ENCODE data around the gene PRDM2.
"Not testable (repeated sequence)": the region's sequence is repeated elsewhere in the genome, so short reads cannot be mapped to it uniquely, and the experiment has no call there.

Gene PRDM2

DNA sequence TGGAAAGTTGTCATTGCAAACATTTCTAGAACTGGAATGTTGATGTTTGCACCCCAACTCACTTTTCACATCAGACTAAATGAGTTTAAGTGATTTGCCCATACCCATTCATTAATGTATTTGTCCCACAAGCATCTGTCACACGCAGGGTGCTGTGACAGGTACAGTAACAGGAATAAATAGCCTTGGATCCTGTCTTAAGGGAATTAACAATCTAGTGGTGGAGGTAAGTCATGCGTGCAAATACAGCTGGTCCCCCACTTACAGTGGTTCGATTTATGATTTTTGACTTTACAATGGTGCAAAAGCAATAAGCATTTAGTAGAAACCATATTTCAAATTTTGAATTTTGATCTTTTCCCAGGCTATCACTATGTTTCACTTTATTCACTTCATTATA is 17.5 kb upstream of the PRDM2 start:
- DNase-seq (ENCODE audit: low spot score) = no peak
- H3K4me1 Mint-ChIP-seq (ENCODE audit: low read depth) = no peaks in the 10 kb centered on the region
- H3K4me3 Mint-ChIP-seq = no peak overlapping the region
- no peaks in the 10 kb centered on the region for H3K9me3 Mint-ChIP-seq
- no peaks in the 10 kb centered on the region for H3K36me3 Mint-ChIP-seq (ENCODE audit: low read depth)
- H3K27ac Mint-ChIP-seq = no peak overlapping the region
- peaks cover 18% of the 10 kb centered on the region for H3K27me3 Mint-ChIP-seq (ENCODE audit: low read depth)

DNA sequence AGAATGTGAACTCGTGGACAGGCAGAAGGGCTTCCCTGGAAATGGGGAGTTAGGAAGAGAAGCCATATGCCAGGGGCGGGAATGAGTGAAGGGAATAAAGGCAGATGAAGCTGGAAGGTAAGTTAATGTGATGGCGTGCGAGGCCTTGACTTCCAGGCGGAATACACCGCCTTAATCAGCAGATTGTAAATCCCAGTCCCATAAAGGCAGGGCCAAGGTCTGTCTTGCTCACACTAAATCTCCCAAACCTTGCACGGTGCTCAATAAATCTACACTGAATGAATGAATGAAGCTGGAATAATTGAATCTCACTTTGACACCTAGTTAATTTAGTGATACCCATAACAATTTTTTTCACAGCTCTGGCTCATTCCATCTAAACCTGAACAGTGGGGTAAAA is 16.8 kb upstream of the PRDM2 start:
- Mint-ChIP-seq H3K27me3 (ENCODE audit: low read depth) (peaks cover 19% of the 10 kb centered on the region), H3K4me1 (ENCODE audit: low read depth) (no peaks in the 10 kb centered on the region), H3K9me3 (no peaks in the 10 kb centered on the region), H3K4me3 (no peak overlapping the region), H3K36me3 (ENCODE audit: low read depth) (no peaks in the 10 kb centered on the region), H3K27ac (no peak overlapping the region)
- DNase-seq (ENCODE audit: low spot score) = no peak

GRCh38 chr1:13687151-13687715 is 12.8 kb upstream of the PRDM2 start:
- H3K4me1 Mint-ChIP-seq (ENCODE audit: low read depth) = no peaks in the 10 kb centered on the region
- H3K36me3 Mint-ChIP-seq (ENCODE audit: low read depth) = no peaks in the 10 kb centered on the region
- no peak overlapping the region for H3K27ac Mint-ChIP-seq
- no peak overlapping the region for H3K4me3 Mint-ChIP-seq
- peaks cover 11% of the 10 kb centered on the region for H3K27me3 Mint-ChIP-seq (ENCODE audit: low read depth)
- no peak for DNase-seq (ENCODE audit: low spot score)
- no peaks in the 10 kb centered on the region for H3K9me3 Mint-ChIP-seq

- H3K4me3 Mint-ChIP-seq; H3K27ac Mint-ChIP-seq; H3K4me1 Mint-ChIP-seq (ENCODE audit: low read depth); H3K36me3 Mint-ChIP-seq (ENCODE audit: low read depth); DNase-seq (ENCODE audit: low spot score); H3K9me3 Mint-ChIP-seq; H3K27me3 Mint-ChIP-seq (ENCODE audit: low read depth): not testable (repeated sequence)
Observed at GRCh38 chr1:13693094-13693493, 6.9 kb upstream of the PRDM2 start.

DNA sequence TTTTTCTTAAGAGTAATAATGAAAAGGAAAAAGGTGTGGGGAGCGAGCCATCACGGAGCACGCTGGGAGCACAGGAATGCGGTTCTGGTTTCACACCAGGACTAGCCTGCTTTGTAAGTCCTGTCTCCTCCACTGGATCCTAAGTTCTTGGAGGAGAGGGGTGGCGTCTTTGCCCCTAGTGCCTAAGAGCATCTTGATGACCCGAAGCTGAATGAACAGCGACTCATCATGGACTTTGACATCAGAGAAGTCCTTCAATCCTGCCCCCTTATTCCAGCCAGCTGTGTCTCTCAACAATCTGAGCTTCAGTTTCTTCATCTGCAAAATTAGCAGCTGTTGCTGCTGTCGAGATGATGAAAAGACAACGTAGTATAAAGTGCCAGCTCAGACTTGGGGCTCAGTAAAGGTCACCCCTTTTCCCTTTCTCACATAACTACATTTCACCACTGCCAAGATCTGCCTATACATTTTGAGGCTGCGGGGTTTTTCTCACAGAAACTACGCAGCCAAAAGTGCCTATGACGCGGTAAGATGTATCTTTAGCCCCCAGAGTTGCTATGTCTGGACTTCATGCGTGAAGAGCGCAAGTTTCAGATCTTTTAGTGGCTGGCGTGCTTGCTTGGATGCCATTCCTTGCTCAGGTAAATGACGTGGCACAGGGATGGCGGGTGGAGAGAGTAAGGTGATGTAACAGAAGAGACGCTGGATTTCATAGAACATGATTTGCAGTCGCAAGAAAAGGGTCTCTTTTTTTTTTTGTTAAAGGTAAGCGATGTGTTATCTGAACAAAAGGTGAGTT is 4.9 kb upstream of the PRDM2 start:
- DNase-seq (ENCODE audit: low spot score) = no peak
- H3K27me3 Mint-ChIP-seq (ENCODE audit: low read depth) = peaks cover 7% of the 10 kb centered on the region
- H3K36me3 Mint-ChIP-seq (ENCODE audit: low read depth) = peaks cover 4% of the 10 kb centered on the region
- peaks cover 13% of the 10 kb centered on the region for H3K9me3 Mint-ChIP-seq
- H3K27ac Mint-ChIP-seq = no peak overlapping the region
- H3K4me3 Mint-ChIP-seq = no peak overlapping the region
- peaks cover 6% of the 10 kb centered on the region for H3K4me1 Mint-ChIP-seq (ENCODE audit: low read depth)

DNA sequence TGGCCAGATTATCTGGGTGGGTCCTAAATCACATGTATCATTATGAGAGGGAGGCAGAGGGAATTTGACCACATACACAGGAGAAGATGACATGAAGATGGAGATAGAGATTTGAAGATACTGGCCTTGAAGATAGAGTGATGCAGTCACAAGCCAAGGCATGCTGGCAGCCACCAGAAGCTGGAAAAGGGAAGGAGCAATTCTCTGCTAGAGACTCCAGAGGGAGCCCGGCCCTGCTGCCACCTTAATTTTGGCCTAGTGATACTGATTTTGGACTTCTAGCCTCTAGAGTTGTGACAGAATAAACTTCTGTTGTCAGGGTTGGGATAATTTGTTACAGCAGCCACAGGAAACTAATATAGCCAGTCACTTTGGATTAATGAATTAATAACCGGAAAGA is 2.2 kb upstream of the PRDM2 start:
- peaks cover 7% of the 10 kb centered on the region for H3K27me3 Mint-ChIP-seq (ENCODE audit: low read depth)
- peaks cover 13% of the 10 kb centered on the region for H3K9me3 Mint-ChIP-seq
- no peak for DNase-seq (ENCODE audit: low spot score)
- H3K36me3 Mint-ChIP-seq (ENCODE audit: low read depth) = peaks cover 8% of the 10 kb centered on the region
- peak overlapping the region; percentile 4 for H3K4me3 Mint-ChIP-seq
- H3K27ac Mint-ChIP-seq = no peak overlapping the region
- H3K4me1 Mint-ChIP-seq (ENCODE audit: low read depth) = peaks cover 23% of the 10 kb centered on the region

DNA sequence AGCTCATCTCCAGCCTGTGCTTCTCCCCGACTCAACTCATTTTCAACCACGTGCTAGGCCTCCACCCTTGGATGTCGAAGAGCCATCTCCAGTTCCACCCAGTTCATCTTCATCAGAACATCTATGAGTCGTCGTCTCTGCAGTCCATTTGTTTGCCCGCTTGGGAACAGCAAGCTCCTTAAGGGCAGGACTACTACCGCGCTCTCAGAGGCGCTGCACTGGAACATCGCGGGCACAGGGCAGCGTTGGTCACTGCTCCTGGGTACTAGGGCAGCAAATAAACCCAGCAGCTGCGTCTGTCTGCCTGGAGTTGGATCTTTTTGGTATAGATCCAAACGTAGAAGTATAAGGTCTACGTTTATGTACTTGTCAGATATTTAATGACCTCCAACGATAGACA is 478 bp upstream of the PRDM2 start:
- Mint-ChIP-seq H3K4me1 (ENCODE audit: low read depth) (peaks cover 30% of the 10 kb centered on the region), H3K36me3 (ENCODE audit: low read depth) (peaks cover 8% of the 10 kb centered on the region), H3K4me3 (peak overlapping the region; percentile 67), H3K27me3 (ENCODE audit: low read depth) (peaks cover 2% of the 10 kb centered on the region), H3K27ac (peak overlapping the region; percentile 67), H3K9me3 (peaks cover 13% of the 10 kb centered on the region)
- no peak for DNase-seq (ENCODE audit: low spot score)

- H3K4me1 Mint-ChIP-seq (ENCODE audit: low read depth) = peaks cover 34% of the 10 kb centered on the region
- H3K27me3 Mint-ChIP-seq (ENCODE audit: low read depth) = no peaks in the 10 kb centered on the region
- DNase-seq (ENCODE audit: low spot score) = no peak
- peaks cover 8% of the 10 kb centered on the region for H3K36me3 Mint-ChIP-seq (ENCODE audit: low read depth)
- H3K4me3 Mint-ChIP-seq = peak overlapping the region; percentile 99
- peaks cover 13% of the 10 kb centered on the region for H3K9me3 Mint-ChIP-seq
- H3K27ac Mint-ChIP-seq = peak overlapping the region; percentile 99
Observed at GRCh38 chr1:13700521-13701270, 708 bp downstream of the PRDM2 start.

- Mint-ChIP-seq H3K27ac (peak overlapping the region; percentile 99), H3K4me1 (ENCODE audit: low read depth) (peaks cover 37% of the 10 kb centered on the region), H3K27me3 (ENCODE audit: low read depth) (no peaks in the 10 kb centered on the region), H3K4me3 (peak overlapping the region; percentile 99), H3K36me3 (ENCODE audit: low read depth) (peaks cover 10% of the 10 kb centered on the region), H3K9me3 (peaks cover 13% of the 10 kb centered on the region)
- no peak for DNase-seq (ENCODE audit: low spot score)
Observed at GRCh38 chr1:13701271-13701640, 1.3 kb downstream of the PRDM2 start.

DNA sequence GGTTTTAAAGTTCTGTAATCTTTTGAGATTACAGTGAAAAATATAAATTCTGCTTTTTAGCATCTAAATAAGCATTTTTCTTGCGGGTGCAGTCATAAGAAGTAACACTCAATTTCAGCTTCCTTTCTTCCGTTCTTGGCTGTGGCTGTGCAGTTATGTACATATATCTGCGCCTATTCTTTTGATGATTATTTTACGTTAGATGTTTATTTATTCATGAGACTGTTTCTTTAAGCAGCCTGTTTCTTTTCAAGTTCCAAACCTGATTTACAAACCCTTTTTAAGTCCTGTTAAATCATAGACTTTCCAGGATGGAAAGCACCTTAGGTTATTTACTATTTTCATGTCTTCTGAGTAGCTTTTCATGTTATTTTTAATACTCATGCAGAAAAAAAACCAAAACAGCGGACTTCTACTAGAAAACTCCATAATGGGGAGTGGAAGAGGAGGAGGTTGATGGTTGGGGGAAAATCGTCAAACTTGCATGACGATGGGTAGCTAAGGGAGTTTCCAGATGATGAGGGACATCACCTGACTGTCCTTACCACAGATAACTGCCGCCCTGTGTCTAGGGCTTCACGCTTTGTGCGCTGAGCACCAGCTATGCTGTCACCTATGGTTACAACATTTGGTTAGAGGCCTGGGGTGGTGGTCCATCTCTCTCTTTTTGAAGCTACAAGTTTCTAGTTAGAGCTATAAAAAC is 2.6 kb downstream of the PRDM2 start:
- DNase-seq (ENCODE audit: low spot score) = peak; percentile 26
- peaks cover 38% of the 10 kb centered on the region for H3K4me1 Mint-ChIP-seq (ENCODE audit: low read depth)

DNA sequence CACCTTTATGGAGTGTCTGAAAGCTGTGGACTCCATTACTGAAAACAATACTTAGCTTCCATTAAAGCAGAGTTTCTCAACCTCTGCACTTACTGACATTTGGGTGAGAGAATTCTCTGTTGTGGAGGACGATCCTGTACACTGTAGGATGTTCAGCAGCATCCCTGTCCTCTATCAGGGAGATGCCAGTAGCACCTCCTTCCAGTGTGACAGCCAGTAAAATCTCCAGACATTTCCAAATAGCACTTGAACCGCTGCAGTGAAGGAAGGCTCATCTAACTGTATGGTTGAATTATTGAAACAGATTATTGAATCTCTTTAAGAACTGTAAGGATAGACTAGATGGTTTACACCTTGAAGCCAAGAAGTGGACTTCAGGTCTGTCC is 3.1 kb downstream of the PRDM2 start:
- Mint-ChIP-seq H3K36me3 (ENCODE audit: low read depth) (peaks cover 11% of the 10 kb centered on the region), H3K27me3 (ENCODE audit: low read depth) (no peaks in the 10 kb centered on the region), H3K4me1 (ENCODE audit: low read depth) (peaks cover 38% of the 10 kb centered on the region)

More for the DNA sequence above, 2.6 kb downstream of the PRDM2 start:
- Mint-ChIP-seq H3K36me3 (ENCODE audit: low read depth) (peaks cover 11% of the 10 kb centered on the region), H3K27me3 (ENCODE audit: low read depth) (no peaks in the 10 kb centered on the region), H3K4me3 (peak overlapping the region; percentile 62), H3K27ac (peak overlapping the region; percentile 77), H3K9me3 (peaks cover 11% of the 10 kb centered on the region)

DNA sequence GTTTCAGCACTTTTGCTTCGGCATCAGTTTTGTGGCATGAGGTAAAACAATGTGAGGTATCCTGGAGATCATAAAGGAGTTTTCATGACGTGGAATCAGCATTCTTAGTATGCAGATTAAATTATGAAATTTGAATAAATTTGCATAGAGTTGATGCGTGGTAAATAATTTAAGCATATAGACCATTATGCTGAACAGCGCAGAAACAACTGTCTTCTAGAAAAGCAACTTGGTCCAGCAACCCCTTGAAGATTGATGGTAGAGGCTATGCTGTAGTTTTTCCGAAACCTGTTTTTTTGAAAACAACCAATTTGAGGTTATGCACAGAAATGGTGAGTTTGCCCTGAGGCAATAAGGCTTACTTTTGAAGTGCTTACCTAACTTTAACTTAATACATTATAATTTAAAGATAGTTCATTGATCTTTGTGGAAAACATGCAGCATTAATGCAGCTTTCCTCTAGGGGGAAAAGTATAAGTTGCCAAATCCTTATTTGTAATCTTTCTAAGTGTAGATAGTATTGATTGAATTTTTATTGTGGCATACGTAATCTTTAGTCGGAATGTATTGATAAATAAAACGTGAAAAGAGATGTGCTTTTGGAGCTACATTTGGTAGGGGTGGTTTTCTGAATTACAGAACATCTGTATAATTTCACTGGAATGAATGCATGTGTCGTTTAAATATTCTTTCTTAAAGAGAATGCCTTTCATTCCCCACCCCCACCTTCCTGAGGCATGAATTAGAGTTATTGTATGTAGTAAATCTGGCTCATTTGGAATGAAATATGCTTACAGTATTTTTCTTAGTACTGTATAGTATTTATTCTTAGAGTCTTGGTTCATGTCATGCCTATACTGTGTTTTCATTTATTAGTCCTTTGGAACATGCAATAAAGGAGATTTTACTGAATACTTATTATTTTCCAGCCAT is 3.8 kb downstream of the PRDM2 start:
- Mint-ChIP-seq H3K9me3 (peaks cover 4% of the 10 kb centered on the region), H3K27me3 (ENCODE audit: low read depth) (no peaks in the 10 kb centered on the region), H3K27ac (no peak overlapping the region), H3K4me3 (no peak overlapping the region), H3K36me3 (ENCODE audit: low read depth) (peaks cover 11% of the 10 kb centered on the region), H3K4me1 (ENCODE audit: low read depth) (peaks cover 42% of the 10 kb centered on the region)
- DNase-seq (ENCODE audit: low spot score) = no peak

More for the DNA sequence above, 3.1 kb downstream of the PRDM2 start:
- H3K27ac Mint-ChIP-seq = peak overlapping the region; percentile 77
- DNase-seq (ENCODE audit: low spot score) = no peak
- peaks cover 6% of the 10 kb centered on the region for H3K9me3 Mint-ChIP-seq
- peak overlapping the region; percentile 1 for H3K4me3 Mint-ChIP-seq

GRCh38 chr1:13706046-13706445 is 6.1 kb downstream of the PRDM2 start:
- H3K27ac Mint-ChIP-seq = peak overlapping the region; percentile 13
- no peak overlapping the region for H3K4me3 Mint-ChIP-seq
- no peaks in the 10 kb centered on the region for H3K27me3 Mint-ChIP-seq (ENCODE audit: low read depth)
- H3K9me3 Mint-ChIP-seq = no peaks in the 10 kb centered on the region
- DNase-seq (ENCODE audit: low spot score) = no peak
- peaks cover 3% of the 10 kb centered on the region for H3K36me3 Mint-ChIP-seq (ENCODE audit: low read depth)
- H3K4me1 Mint-ChIP-seq (ENCODE audit: low read depth) = peaks cover 32% of the 10 kb centered on the region
